H1 (cell line): ENCODE results near the gene PLXNA4. TPM values are rescaled to one million over a fixed set of nuclear protein-coding genes. Genes with fewer than 3 reads are reported as not detected.

ENCODE experiments used
- ATF3 ChIP-seq: IDR thresholded peaks from 2 replicates; pipeline ENCODE4 v1.6.1; 2011; ENCODE audit warnings: low read depth, mild to moderate bottlenecking, low read length; ENCODE audit not compliant: insufficient read depth
- CHD7 ChIP-seq: fragments of 300-600 bp; sonication (generic); IDR thresholded peaks from 2 replicates; pipeline ENCODE4 v1.7.1; 2012; ENCODE audit warnings: low read length, moderate library complexity, mild to moderate bottlenecking, inconsistent platforms; ENCODE audit not compliant: insufficient replicate concordance
- EGR1 ChIP-seq: IDR thresholded peaks from 2 replicates; pipeline ENCODE4 v1.6.1; 2011; ENCODE audit warnings: low read depth, low read length, borderline replicate concordance
- SAP30 ChIP-seq: fragments of 300-600 bp; sonication (generic); IDR thresholded peaks from 2 replicates; pipeline ENCODE4 v1.7.1; 2012; ENCODE audit warnings: low read length, moderate library complexity, mild to moderate bottlenecking, inconsistent platforms; ENCODE audit not compliant: insufficient read depth, insufficient replicate concordance
- polyA plus RNA-seq, 7 experiments: library from polyadenylated mRNA; depleted of rRNA in 3 of 7; stranded (reverse) in 5 of 7; unstranded in 2 of 7; fragments of >200 nt in 5 of 7; fragments of 200-250 nt in 2 of 7; gene quantifications; 1 replicate in 5 of 7; 2 replicates in 1 of 7; 4 replicates in 1 of 7; pipeline versions ENCODE4 v1.2.1 to v1.2.3, GENCODE V29; 2011 to 2013; ENCODE audit warnings: missing spikeins in 2 of 7, mixed read lengths in 2 of 7
- total RNA-seq: library from RNA; stranded (reverse); fragmentation: NEBNext Ultra II Directional; extraction: Animal tissue kit (Norgen Biotek cat#: 25700); gene quantifications from 2 replicates; pipeline ENCODE4 v1.2.1, GENCODE V29; 2021

The PLXNA4 gene
- total and polyA plus RNA-seq, 2 of the 8 experiments (the other 6 are each of a cell fraction or from before 2014, with no cell fraction given): 0.76 to 0.79 TPM

GRCh38 chr7:132436121-132436520 lies 140.1 kb downstream of the PLXNA4 start (continued):
- no peak for TF ChIP-seq SAP30
- no peak for TF ChIP-seq CHD7
- no peak for TF ChIP-seq ATF3
- no peak for TF ChIP-seq EGR1
